WI38 (cell line): ENCODE measurements around the gene PLEKHA7.

Source experiments
- H3K4me3 ChIP-seq: 2 replicates; pipeline ENCODE4 v1.5.1; 2011; ENCODE audit warnings: low read depth, mild to moderate bottlenecking, control low read depth, low read length
- CTCF ChIP-seq: IDR thresholded peaks from 2 replicates; pipeline ENCODE4 v1.5.1; 2012; ENCODE audit warnings: low read depth, mild to moderate bottlenecking, control low read depth, low read length

PLEKHA7 gene

GRCh38 chr11:16779436-16779835 is 234.8 kb downstream of the PLEKHA7 start:
- TF ChIP-seq CTCF, result no peak
- no peak overlapping the region for H3K4me3 ChIP-seq

- TF ChIP-seq CTCF, result no peak
- no peak overlapping the region for H3K4me3 ChIP-seq
Observed at GRCh38 chr11:16778876-16779275, 235.3 kb downstream of the PLEKHA7 start.

GRCh38 chr11:16778286-16778685 is 235.9 kb downstream of the PLEKHA7 start:
- no peak overlapping the region for H3K4me3 ChIP-seq
- TF ChIP-seq CTCF, result no peak

GRCh38 chr11:16777613-16777975 is 236.6 kb downstream of the PLEKHA7 start:
- TF ChIP-seq CTCF, result no peak
- H3K4me3 ChIP-seq, result no peak overlapping the region

- no peak overlapping the region for H3K4me3 ChIP-seq
- TF ChIP-seq CTCF, result no peak
Observed at GRCh38 chr11:16776711-16777612, 237.3 kb downstream of the PLEKHA7 start.

- no peak overlapping the region for H3K4me3 ChIP-seq
- no peak for TF ChIP-seq CTCF
Observed at GRCh38 chr11:16775614-16776283, 238.5 kb downstream of the PLEKHA7 start.
